Spinal cord (tissue), 10 donors: ENCODE data around the gene KDM1A. TPM values are rescaled to one million over a fixed set of nuclear protein-coding genes. Genes with fewer than 3 reads are reported as not detected.

Experiments used
- DNase-seq, 6 donors: peaks; one replicate each; pipeline versions ENCODE4 v3.0.0 to v3.0.0-alpha.2; 2013 to 2015; ENCODE audit warnings: low spot score in 6 of 6, low read depth in 4 of 6
- H3K27ac ChIP-seq: one replicate; pipeline ENCODE4 v1.5.1; 2013; ENCODE audit warnings: low read depth, low read length, control low read depth
- H3K27me3 ChIP-seq: one replicate; pipeline ENCODE4 v1.6.1; 2013; ENCODE audit warnings: low read length; ENCODE audit not compliant: control insufficient read depth, insufficient read depth
- H3K36me3 ChIP-seq: one replicate; pipeline ENCODE4 v1.6.1; 2013; ENCODE audit warnings: low read length; ENCODE audit not compliant: control insufficient read depth, insufficient read depth
- H3K4me1 ChIP-seq: one replicate; pipeline ENCODE4 v1.6.1; 2013; ENCODE audit warnings: low read length; ENCODE audit not compliant: control insufficient read depth, insufficient read depth
- H3K4me3 ChIP-seq: one replicate; pipeline ENCODE4 v1.5.1; 2013; ENCODE audit warnings: low read depth, low read length, control low read depth
- H3K9me3 ChIP-seq: one replicate; pipeline ENCODE4 v1.6.1; 2013; ENCODE audit warnings: low read length; ENCODE audit not compliant: control insufficient read depth, insufficient read depth
- WGBS: methylation state at CpG from one replicate; pipeline ENCODE4 v1.1.5; 2013; ENCODE audit warnings: missing lambda C conversion rate; ENCODE audit not compliant: insufficient coverage; 5-methylcytosine and 5-hydroxymethylcytosine counted together
- polyA plus RNA-seq, 2 donors: library from polyadenylated mRNA; unstranded; fragments of 120-200 nt; gene quantifications; one replicate each; pipeline ENCODE4 v1.2.1, GENCODE V29; 2013; ENCODE audit not compliant: insufficient read length in 2 of 2
- total RNA-seq, 2 donors: library from RNA; depleted of rRNA in 1 of 2; stranded (reverse); fragments of 120-200 nt in 1 of 2; fragments of >200 nt in 1 of 2; gene quantifications; one replicate each; pipeline versions ENCODE4 v1.2.3 to v1.2.4, GENCODE V29; 2013 to 2014
- donor health status: healthy.

Gene KDM1A
- total and polyA plus RNA-seq, 4 donors: 107 to 129 (median 123) TPM

DNA sequence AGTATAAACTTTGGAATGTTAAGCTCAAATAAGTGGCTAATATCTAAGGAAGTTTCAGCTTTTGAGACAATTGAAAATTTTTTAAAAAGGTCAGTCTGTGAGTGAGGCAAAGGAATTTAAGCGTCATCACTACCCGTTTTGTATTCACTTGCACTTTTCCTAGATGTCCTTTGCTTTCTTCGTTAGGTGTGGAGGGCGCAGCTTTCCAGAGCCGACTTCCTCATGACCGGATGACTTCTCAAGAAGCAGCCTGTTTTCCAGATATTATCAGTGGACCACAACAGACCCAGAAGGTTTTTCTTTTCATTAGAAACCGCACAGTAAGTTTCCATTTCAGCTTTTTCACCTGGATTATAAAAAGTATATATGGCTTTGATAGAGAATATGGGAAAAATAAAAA is 30.9 kb downstream of the KDM1A start:
- H3K27ac ChIP-seq: no peak overlapping the region
- no peaks in the 10 kb centered on the region for H3K4me1 ChIP-seq
- no peaks in the 10 kb centered on the region for H3K9me3 ChIP-seq
- peaks cover 14% of the 10 kb centered on the region for H3K36me3 ChIP-seq
- 93% methylated on average over 6 of the region's 7 CpGs for WGBS
- no peak overlapping the region for H3K4me3 ChIP-seq
- H3K27me3 ChIP-seq: no peaks in the 10 kb centered on the region
- no peak for DNase-seq

DNA sequence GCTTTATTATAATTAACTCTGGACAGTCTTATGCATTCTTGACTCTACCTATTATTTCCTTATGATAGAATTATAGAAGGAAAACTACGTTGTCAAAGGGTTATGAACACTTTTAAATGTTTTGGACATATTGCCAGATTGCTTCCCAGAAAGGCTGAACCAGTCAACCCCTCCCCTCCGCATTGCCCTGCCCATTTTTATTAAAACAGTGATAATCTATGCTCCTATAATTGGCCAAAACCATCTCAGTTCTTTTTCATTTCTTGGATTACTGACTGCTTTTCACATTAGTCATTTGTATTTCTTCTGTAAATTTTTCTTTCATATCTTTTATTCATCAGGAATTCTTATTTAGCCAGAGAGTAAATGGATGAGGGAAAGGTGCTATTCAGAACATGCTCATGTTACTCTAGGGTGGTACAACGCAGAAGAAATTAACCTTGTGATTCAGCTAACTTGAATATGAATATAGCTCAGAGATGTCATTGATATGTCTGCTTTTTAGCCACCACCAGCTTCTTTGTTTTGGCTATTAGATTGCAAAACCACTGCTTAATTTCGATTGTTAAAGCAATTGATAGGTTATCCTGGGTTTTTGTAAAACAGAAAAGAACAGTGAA is 32.1 kb downstream of the KDM1A start:
- Histone ChIP-seq H3K4me1 (no peaks in the 10 kb centered on the region), H3K9me3 (no peaks in the 10 kb centered on the region), H3K36me3 (peaks cover 14% of the 10 kb centered on the region), H3K27me3 (no peaks in the 10 kb centered on the region), H3K4me3 (no peak overlapping the region), H3K27ac (no peak overlapping the region)
- WGBS: 80% methylated on average over 2 of the region's 4 CpGs
- DNase-seq: no peak

DNA sequence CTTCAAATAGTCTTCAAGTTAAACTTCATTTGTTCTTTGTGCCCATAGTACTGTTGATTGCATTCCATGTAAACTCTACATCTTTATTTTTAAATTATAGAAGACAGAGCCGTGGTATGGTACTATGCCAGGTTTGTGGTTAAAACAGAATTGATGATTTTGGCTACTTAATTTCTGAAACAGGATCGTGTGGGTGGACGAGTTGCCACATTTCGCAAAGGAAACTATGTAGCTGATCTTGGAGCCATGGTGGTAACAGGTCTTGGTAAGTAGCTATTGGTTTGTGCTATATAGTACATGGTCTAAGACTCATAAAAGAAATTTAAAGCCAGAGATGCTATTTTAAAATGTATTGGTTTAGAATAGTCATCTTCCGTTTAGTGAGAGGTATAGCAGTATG is 38.0 kb downstream of the KDM1A start:
- Histone ChIP-seq H3K4me3 (no peak overlapping the region), H3K27ac (no peak overlapping the region), H3K4me1 (no peaks in the 10 kb centered on the region), H3K36me3 (peaks cover 32% of the 10 kb centered on the region), H3K9me3 (no peaks in the 10 kb centered on the region), H3K27me3 (no peaks in the 10 kb centered on the region)
- no peak for DNase-seq
- WGBS: 100% methylated on average over 3 of the region's 5 CpGs

DNA sequence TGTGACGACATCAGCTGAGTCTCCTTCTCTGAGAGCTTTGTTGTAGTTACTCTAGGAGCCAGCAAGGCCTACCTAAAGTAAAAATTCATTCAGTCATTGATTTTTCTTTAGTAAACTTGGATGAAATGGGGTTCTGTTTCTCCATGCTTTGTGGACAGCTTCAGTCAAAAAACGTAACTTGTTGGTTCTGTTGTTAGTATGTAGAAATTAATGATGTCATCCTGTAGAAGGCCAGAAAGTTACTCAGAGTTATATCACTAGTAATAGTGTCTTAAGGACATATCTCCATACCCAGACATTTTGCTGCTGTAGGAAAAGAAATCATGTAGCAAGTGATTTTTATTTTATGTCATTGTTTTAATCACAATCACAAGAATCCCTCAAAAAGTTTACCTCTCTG is 43.0 kb downstream of the KDM1A start:
- Histone ChIP-seq H3K4me1 (no peaks in the 10 kb centered on the region), H3K9me3 (no peaks in the 10 kb centered on the region), H3K4me3 (no peak overlapping the region), H3K27me3 (no peaks in the 10 kb centered on the region), H3K27ac (no peak overlapping the region), H3K36me3 (peaks cover 26% of the 10 kb centered on the region)
- DNase-seq: no peak
- WGBS: no CpG with 5 or more reads among the region's 2 CpGs

DNA sequence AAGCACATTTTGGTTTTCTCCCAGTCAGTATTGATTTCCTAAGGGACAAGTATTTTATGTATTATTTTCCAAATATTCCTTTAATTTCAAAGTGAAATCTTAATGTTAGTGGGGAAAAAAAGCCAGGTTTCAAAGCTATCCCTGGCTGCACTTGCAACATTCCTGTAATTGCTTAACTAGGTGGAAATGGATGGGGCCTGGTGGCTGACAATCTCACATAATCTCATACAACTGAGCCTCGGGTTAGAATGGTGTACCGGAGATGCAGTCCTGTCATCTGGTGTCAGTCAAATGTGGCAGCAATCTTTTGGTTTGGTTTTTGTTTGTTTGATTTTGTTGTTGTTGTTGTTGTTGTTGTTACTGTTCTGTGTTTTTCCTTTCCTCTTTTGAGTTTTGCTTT is 46.1 kb downstream of the KDM1A start:
- no peak for DNase-seq
- H3K36me3 ChIP-seq: peaks cover 18% of the 10 kb centered on the region
- no CpG with 5 or more reads among the region's 2 CpGs for WGBS

DNA sequence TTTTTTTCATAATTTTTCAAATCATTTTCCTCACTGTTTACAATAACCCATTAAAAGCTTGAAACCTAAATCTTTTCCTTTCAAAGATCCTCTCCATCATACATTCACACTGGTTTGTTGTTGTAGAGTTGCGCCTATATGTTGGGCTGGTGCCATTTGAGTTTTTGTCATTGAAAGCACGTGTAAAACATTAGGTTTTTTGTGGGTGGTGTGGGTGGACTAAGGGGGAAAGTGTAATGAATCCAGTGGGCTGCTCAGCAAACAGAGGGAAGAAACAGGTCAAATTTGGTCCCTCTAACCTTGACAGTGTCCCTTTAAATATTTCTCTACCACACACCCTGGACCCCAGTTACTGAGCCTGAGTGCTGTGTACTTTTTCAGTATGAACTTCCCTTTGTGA is 46.8 kb downstream of the KDM1A start:
- no peaks in the 10 kb centered on the region for H3K9me3 ChIP-seq
- no peaks in the 10 kb centered on the region for H3K27me3 ChIP-seq
- WGBS: 55% methylated on average over 2 of the region's 2 CpGs
- no peaks in the 10 kb centered on the region for H3K4me1 ChIP-seq
- H3K4me3 ChIP-seq: no peak overlapping the region
- peaks cover 16% of the 10 kb centered on the region for H3K36me3 ChIP-seq
- no peak overlapping the region for H3K27ac ChIP-seq
- DNase-seq: no peak

More for the DNA sequence above, 46.1 kb downstream of the KDM1A start:
- H3K9me3 ChIP-seq: no peaks in the 10 kb centered on the region
- no peak overlapping the region for H3K27ac ChIP-seq
- no peaks in the 10 kb centered on the region for H3K27me3 ChIP-seq
- H3K4me3 ChIP-seq: no peak overlapping the region
- H3K4me1 ChIP-seq: no peaks in the 10 kb centered on the region

DNA sequence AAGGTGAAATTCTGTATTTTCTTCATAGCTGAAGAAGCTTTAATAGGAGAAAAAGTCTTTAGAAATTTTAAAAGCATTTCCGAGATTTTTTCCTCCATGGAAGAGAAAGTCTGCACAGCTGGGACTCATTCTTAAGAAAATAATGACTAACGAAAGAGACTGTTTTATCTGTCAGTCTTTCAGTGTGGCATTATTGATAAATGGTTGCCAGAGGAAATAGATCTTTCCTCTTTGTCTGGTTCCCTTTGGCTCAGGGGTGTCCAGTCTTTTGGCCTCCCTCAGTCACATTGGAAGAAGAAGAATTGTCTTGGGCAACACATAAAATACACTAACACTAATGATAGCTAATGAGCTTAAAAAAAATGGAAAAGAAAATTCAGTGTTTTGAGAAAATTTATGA is 49.9 kb downstream of the KDM1A start:
- DNase-seq: no peak
- Histone ChIP-seq H3K9me3 (no peaks in the 10 kb centered on the region), H3K4me3 (no peak overlapping the region), H3K27me3 (no peaks in the 10 kb centered on the region), H3K27ac (no peak overlapping the region), H3K4me1 (no peaks in the 10 kb centered on the region), H3K36me3 (peaks cover 17% of the 10 kb centered on the region)
- no CpG with 5 or more reads among the region's 2 CpGs for WGBS

DNA sequence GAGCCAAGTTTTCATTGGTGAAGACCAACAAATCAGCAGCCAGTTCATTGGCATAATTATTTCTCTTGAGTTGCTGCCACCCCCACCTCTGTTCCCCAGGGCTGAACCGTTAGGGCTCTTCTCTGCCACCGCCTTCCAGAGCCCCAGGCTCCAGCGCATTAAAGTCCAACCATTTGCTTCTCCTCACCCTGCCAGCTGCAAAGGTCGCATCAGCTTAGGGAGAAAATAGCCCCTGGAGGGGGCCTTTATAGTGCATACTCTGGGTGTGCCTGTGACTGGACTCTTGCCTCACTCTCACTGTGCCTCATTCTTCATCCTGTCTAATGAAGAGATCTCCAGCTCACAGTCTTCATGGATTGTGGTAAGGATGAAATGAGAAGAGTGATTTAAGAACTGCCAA is 50.4 kb downstream of the KDM1A start:
- H3K4me3 ChIP-seq: no peak overlapping the region
- no peaks in the 10 kb centered on the region for H3K27me3 ChIP-seq
- no peak overlapping the region for H3K27ac ChIP-seq
- no peak for DNase-seq
- no peaks in the 10 kb centered on the region for H3K9me3 ChIP-seq
- 45% methylated on average over 2 of the region's 4 CpGs for WGBS
- no peaks in the 10 kb centered on the region for H3K4me1 ChIP-seq
- H3K36me3 ChIP-seq: peaks cover 17% of the 10 kb centered on the region

DNA sequence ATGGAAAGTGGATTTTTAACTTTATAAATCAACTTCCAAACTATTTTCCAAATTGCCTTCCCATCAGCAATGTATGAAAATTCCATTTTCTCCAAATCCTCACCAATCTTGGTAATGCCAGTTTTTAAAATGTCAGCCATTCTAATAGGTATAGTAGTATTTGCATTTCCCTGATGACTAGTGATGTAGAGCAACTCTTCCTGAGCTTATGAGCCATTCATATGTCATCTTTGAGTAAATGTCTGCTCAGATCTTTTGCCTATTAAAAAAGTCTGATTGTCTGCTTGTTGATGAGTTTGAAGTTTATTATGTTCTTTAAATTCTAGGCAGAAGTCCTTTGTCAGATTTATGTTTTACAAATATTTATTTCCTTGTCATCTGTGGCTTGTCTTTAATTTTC is 54.7 kb downstream of the KDM1A start:
- Histone ChIP-seq H3K36me3 (peaks cover 32% of the 10 kb centered on the region), H3K27me3 (no peaks in the 10 kb centered on the region)

DNA sequence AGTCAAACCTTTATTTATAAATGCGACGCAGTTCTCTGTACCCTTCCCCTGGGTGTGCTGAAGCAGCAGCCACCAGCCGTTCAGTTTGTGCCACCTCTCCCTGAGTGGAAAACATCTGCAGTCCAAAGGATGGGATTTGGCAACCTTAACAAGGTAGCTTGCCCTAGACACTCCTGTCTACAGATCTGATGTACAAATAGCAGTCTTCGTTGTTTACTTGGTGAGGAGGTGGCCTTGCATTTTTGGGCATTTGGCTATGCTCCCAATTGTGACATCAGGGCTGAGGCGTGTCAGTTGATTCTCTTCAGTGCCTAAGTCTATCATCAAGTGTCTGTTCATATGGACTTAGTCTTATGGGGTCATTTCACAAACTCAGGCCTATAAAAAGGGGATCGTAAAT is 59.8 kb downstream of the KDM1A start:
- H3K27ac ChIP-seq: no peak overlapping the region
- no peak for DNase-seq
- 65% methylated on average over 5 of the region's 6 CpGs for WGBS
- H3K4me3 ChIP-seq: no peak overlapping the region
- H3K9me3 ChIP-seq: no peaks in the 10 kb centered on the region
- no peaks in the 10 kb centered on the region for H3K27me3 ChIP-seq
- H3K36me3 ChIP-seq: peaks cover 35% of the 10 kb centered on the region
- no peaks in the 10 kb centered on the region for H3K4me1 ChIP-seq

More for the DNA sequence above, 54.7 kb downstream of the KDM1A start:
- Histone ChIP-seq H3K9me3 (no peaks in the 10 kb centered on the region), H3K4me3 (no peak overlapping the region), H3K27ac (no peak overlapping the region), H3K4me1 (no peaks in the 10 kb centered on the region)
- no peak for DNase-seq
